ENCODE data around the gene PIN1. TPM values are rescaled to one million over a fixed set of nuclear protein-coding genes. Genes with fewer than 3 reads are reported as not detected.
A peak's percentile ranks its signal among the peaks of the same experiment; 100 is the strongest.

The PIN1 gene
- total RNA-seq, 4 donors from 2014 or later, result 22.9 to 82.5 (median 43.7) TPM

- Histone ChIP-seq H3K9me3 (no peaks in the 10 kb centered on the region), H3K36me3 (no peaks in the 10 kb centered on the region), H3K27ac (no peak overlapping the region), H3K4me1 (peaks cover 0 to 8% (median 2%) of the 10 kb centered on the region in 4 donors), H3K4me3 (no peak overlapping the region), H3K27me3 (no peaks in the 10 kb centered on the region)
- in situ Hi-C loops (cut with MboI; ENCODE audit: low pct_ligation_motif_present in 1 of 4, low pct_unique_long_range_greater_than_20kb in 1 of 4, low sequenced_read_pairs in 3 of 4) (no loop called here), intact Hi-C loops (cut with DNase I; ENCODE audit: low total_unique reads) (no loop called here)
- 80 to 89% methylated on average over 1 to 19 of the region's 19 CpGs for WGBS, 2 donors (ENCODE audit: low coverage in 1 of 2)
- TF ChIP-seq EP300 (IDR thresholded peaks at IDR 0.05; ENCODE audit: low read depth), result no peak
- TF ChIP-seq, protein P1, sequence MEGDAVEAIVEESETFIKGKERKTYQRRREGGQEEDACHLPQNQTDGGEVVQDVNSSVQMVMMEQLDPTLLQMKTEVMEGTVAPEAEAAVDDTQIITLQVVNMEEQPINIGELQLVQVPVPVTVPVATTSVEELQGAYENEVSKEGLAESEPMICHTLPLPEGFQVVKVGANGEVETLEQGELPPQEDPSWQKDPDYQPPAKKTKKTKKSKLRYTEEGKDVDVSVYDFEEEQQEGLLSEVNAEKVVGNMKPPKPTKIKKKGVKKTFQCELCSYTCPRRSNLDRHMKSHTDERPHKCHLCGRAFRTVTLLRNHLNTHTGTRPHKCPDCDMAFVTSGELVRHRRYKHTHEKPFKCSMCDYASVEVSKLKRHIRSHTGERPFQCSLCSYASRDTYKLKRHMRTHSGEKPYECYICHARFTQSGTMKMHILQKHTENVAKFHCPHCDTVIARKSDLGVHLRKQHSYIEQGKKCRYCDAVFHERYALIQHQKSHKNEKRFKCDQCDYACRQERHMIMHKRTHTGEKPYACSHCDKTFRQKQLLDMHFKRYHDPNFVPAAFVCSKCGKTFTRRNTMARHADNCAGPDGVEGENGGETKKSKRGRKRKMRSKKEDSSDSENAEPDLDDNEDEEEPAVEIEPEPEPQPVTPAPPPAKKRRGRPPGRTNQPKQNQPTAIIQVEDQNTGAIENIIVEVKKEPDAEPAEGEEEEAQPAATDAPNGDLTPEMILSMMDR (IDR thresholded peaks at IDR 0.05), result no peak
- TF ChIP-seq POLR2AphosphoS5 (IDR thresholded peaks at IDR 0.05), result no peak
- TF ChIP-seq POLR2A (IDR thresholded peaks at IDR 0.05), result no peak
- DNase-seq, result no peak
Observed at GRCh38 chr19:9850235-9850959, 15.3 kb downstream of the PIN1 start.

DNA sequence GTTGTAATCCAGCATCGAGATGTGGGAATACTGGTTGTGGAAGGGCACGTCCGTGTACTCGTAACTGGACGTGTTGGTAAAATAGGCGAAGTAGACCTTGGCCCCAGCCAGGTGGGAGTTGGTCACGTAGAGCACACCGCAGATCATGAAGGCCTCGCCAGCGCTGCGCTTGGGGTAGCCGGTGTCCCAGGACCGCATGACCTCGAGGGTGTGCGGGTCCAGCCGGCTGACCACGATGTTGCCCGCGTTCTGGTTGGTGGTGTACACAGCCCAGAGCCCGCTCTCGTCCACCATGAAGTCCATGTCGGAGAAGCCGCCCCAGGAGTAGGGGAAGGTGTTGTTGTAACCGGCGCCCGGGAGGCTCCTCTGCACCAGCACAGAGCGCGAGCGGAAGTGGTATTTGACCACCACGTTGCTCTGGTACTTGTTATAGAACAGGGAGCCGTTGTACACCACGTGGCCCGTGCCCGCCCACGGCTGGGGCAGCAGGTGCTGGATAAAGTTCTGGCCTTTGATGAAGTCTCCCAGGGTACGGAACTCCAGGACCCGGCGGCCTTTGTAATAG lies 19.2 kb downstream of the PIN1 start:
- intact Hi-C loops (cut with DNase I; ENCODE audit: low total_unique reads) (no loop called here), in situ Hi-C loops (cut with MboI; ENCODE audit: low pct_ligation_motif_present in 1 of 4, low pct_unique_long_range_greater_than_20kb in 1 of 4, low sequenced_read_pairs in 3 of 4) (no loop called here)
- Histone ChIP-seq H3K9me3 (no peaks in the 10 kb centered on the region), H3K4me1 (peaks cover 0 to 3% (median 0%) of the 10 kb centered on the region in 4 donors), H3K27me3 (no peaks in the 10 kb centered on the region), H3K4me3 (no peak overlapping the region), H3K27ac (no peak overlapping the region), H3K36me3 (no peaks in the 10 kb centered on the region)
- 90 to 96% methylated on average over 5 to 38 of the region's 38 CpGs for WGBS, 2 donors (ENCODE audit: low coverage in 1 of 2)
- TF ChIP-seq POLR2AphosphoS5 (IDR thresholded peaks at IDR 0.05), result no peak
- no peak for TF ChIP-seq EP300 (IDR thresholded peaks at IDR 0.05; ENCODE audit: low read depth)
- TF ChIP-seq, protein P1 (IDR thresholded peaks at IDR 0.05), result no peak
- no peak for TF ChIP-seq POLR2A (IDR thresholded peaks at IDR 0.05)
- DNase-seq, result no peak

- intact Hi-C loops (cut with DNase I; ENCODE audit: low total_unique reads) (no loop called here), in situ Hi-C loops (cut with MboI; ENCODE audit: low pct_ligation_motif_present in 1 of 4, low pct_unique_long_range_greater_than_20kb in 1 of 4, low sequenced_read_pairs in 3 of 4) (no loop called here)
- no peak overlapping the region for H3K27ac ChIP-seq
- H3K9me3 ChIP-seq, result no peaks in the 10 kb centered on the region
- no peaks in the 10 kb centered on the region for H3K27me3 ChIP-seq
- no peak for DNase-seq
- no peak overlapping the region for H3K4me3 ChIP-seq
- TF ChIP-seq, protein P1 (IDR thresholded peaks at IDR 0.05), result no peak
- TF ChIP-seq EP300 (IDR thresholded peaks at IDR 0.05; ENCODE audit: low read depth) (no peak), POLR2A (IDR thresholded peaks at IDR 0.05) (no peak), POLR2AphosphoS5 (IDR thresholded peaks at IDR 0.05) (no peak)
- 98% methylated on average over 6 of the region's 9 CpGs; no CpG with 5 or more reads in 1 of the 2 donors for WGBS, 2 donors (ENCODE audit: low coverage in 1 of 2)
- H3K4me1 ChIP-seq, result no peaks in the 10 kb centered on the region
- H3K36me3 ChIP-seq, result no peaks in the 10 kb centered on the region
Observed at GRCh38 chr19:9856609-9857008, 21.5 kb downstream of the PIN1 start.

DNA sequence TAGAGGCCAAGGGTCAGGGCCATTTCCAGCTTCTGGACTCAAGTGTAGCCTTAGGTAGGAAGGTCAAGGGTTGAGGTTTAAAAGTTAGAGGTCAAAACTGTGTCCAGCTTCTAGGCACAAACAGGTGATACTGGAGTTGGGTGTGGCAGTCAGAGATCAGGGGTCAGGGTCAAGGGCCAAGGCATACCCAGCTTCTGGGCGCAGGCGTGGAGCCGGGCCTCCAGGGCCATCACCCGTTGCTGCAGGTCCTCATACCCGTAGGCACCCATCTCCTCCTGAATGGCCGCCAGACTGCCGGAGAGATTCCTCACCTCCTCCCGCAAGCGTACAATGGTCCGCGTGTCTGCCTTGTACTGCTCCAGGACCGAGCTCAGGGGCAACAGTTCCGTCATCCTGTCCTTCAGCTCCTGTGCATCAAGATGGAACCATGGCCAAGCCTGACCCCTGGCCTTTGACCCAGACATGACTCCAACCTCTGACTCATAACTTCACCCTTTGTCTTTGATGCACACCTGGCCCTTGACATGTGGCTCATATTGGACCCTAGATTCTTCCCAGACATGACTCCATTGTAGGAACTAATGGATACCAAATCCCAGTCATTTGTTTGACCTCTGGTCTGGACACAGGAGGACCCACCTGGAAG lies 22.1 kb downstream of the PIN1 start:
- WGBS, 2 donors (ENCODE audit: low coverage in 1 of 2), result 98% methylated on average over 13 of the region's 13 CpGs; no CpG with 5 or more reads in 1 of the 2 donors
- Histone ChIP-seq H3K27ac (peak overlapping the region in 2 of 4 donors; percentile 31 to 34), H3K4me1 (no peaks in the 10 kb centered on the region), H3K36me3 (no peaks in the 10 kb centered on the region), H3K27me3 (no peaks in the 10 kb centered on the region), H3K4me3 (no peak overlapping the region), H3K9me3 (no peaks in the 10 kb centered on the region)
- TF ChIP-seq EP300 (IDR thresholded peaks at IDR 0.05; ENCODE audit: low read depth) (no peak), POLR2AphosphoS5 (IDR thresholded peaks at IDR 0.05) (no peak), POLR2A (IDR thresholded peaks at IDR 0.05) (no peak)
- TF ChIP-seq, protein P1 (IDR thresholded peaks at IDR 0.05), result no peak
- intact Hi-C loops (cut with DNase I; ENCODE audit: low total_unique reads), result no loop called here
- no peak for DNase-seq
- in situ Hi-C loops (cut with MboI; ENCODE audit: low pct_ligation_motif_present in 1 of 4, low pct_unique_long_range_greater_than_20kb in 1 of 4, low sequenced_read_pairs in 3 of 4), result no loop called here
